Activated CD4-positive, alpha-beta memory T cell treated with anti-CD3 and anti-CD28 coated beads for 36 hours (primary cell): ENCODE results near the gene EHD1. TPM values are rescaled to one million over a fixed set of nuclear protein-coding genes. Genes with fewer than 3 reads are reported as not detected.

ENCODE experiments used
- CTCF ChIA-PET: fragments of 350-600 bp; sonication (Branson Sonifier 250); formaldehyde crosslinking; loops from one replicate; lab custom pipeline; 2021; ENCODE audit warnings: antibody characterized with exemption, inconsistent platforms; lab: Charles Lee
- POLR2A ChIA-PET: fragments of 350-600 bp; sonication (Branson Sonifier 250); formaldehyde crosslinking; loops from one replicate; lab custom pipeline; 2021; ENCODE audit warnings: antibody characterized with exemption; lab: Charles Lee
- DNase-seq: peaks from one replicate; pipeline ENCODE4 v3.0.0-alpha.2; 2020
- H3K27ac Mint-ChIP-seq: one replicate; pipeline ENCODE4 v1.8.0; 2021; ENCODE audit warnings: mixed read lengths
- H3K27me3 Mint-ChIP-seq: one replicate; pipeline ENCODE4 v1.8.0; 2021; ENCODE audit warnings: mixed read lengths
- H3K36me3 Mint-ChIP-seq: one replicate; pipeline ENCODE4 v1.8.0; 2021; ENCODE audit warnings: mixed read lengths
- H3K4me1 Mint-ChIP-seq: one replicate; pipeline ENCODE4 v1.8.0; 2021; ENCODE audit warnings: low read depth, mixed read lengths
- H3K4me3 Mint-ChIP-seq: one replicate; pipeline ENCODE4 v1.8.0; 2021; ENCODE audit warnings: mild to moderate bottlenecking, mixed read lengths
- H3K9me3 Mint-ChIP-seq: one replicate; pipeline ENCODE4 v1.8.0; 2021; ENCODE audit warnings: mixed read lengths
- intact Hi-C: fragments of 100-400 bp; cut with micrococcal nuclease; formaldehyde crosslinking; loops from one replicate; pipeline ENCODE4 v1.15.1; 2023
- total RNA-seq, 2 experiments: library from RNA; stranded (reverse); gene quantifications; one replicate each; pipeline ENCODE4 v1.2.3, GENCODE V29; 2021

EHD1 gene
- total RNA-seq, 2 experiments from 2014 or later = 103 to 113 TPM

- Mint-ChIP-seq H3K27me3 (no peaks in the 10 kb centered on the region), H3K36me3 (peaks cover 15% of the 10 kb centered on the region), H3K4me1 (no peaks in the 10 kb centered on the region), H3K9me3 (no peaks in the 10 kb centered on the region), H3K4me3 (no peak overlapping the region), H3K27ac (no peak overlapping the region)
- CTCF ChIA-PET = no interaction called here
- intact Hi-C loops = no loop called here
- POLR2A ChIA-PET = no interaction called here
- DNase-seq = no peak
These were observed 30.3 kb upstream of the EHD1 start for GRCh38 chr11:64908766-64909165.

GRCh38 chr11:64906314-64906635 is 27.9 kb upstream of the EHD1 start:
- intact Hi-C loops = no loop called here
- no peaks in the 10 kb centered on the region for H3K9me3 Mint-ChIP-seq
- no peak for DNase-seq
- H3K4me3 Mint-ChIP-seq = no peak overlapping the region
- H3K27me3 Mint-ChIP-seq = no peaks in the 10 kb centered on the region
- POLR2A ChIA-PET = no interaction called here
- CTCF ChIA-PET = interaction anchor here (1.0 kb wide), 1 partner anchor 13 kb away, joined by 3 read pairs; no protein-coding TSS in a partner anchor
- no peak overlapping the region for H3K27ac Mint-ChIP-seq
- H3K4me1 Mint-ChIP-seq = peaks cover 6% of the 10 kb centered on the region
- H3K36me3 Mint-ChIP-seq = peaks cover 20% of the 10 kb centered on the region

- peaks cover 12% of the 10 kb centered on the region for H3K4me1 Mint-ChIP-seq
- peaks cover 17% of the 10 kb centered on the region for H3K36me3 Mint-ChIP-seq
- ChIA-PET POLR2A (no interaction called here), CTCF (no interaction called here)
- no peaks in the 10 kb centered on the region for H3K9me3 Mint-ChIP-seq
- no peaks in the 10 kb centered on the region for H3K27me3 Mint-ChIP-seq
- no peak for DNase-seq
- intact Hi-C loops = no loop called here
- H3K27ac Mint-ChIP-seq = no peak overlapping the region
- no peak overlapping the region for H3K4me3 Mint-ChIP-seq
These were observed 27.3 kb upstream of the EHD1 start for GRCh38 chr11:64905516-64906313.

- DNase-seq = no peak
- ChIA-PET POLR2A (no interaction called here), CTCF (no interaction called here)
- peaks cover 20% of the 10 kb centered on the region for H3K36me3 Mint-ChIP-seq
- no peaks in the 10 kb centered on the region for H3K9me3 Mint-ChIP-seq
- H3K27ac Mint-ChIP-seq = no peak overlapping the region
- H3K27me3 Mint-ChIP-seq = no peaks in the 10 kb centered on the region
- peaks cover 23% of the 10 kb centered on the region for H3K4me1 Mint-ChIP-seq
- intact Hi-C loops = no loop called here
- H3K4me3 Mint-ChIP-seq = no peak overlapping the region
These were observed 24.9 kb upstream of the EHD1 start for GRCh38 chr11:64903291-64903833.

- intact Hi-C loops = no loop called here
- ChIA-PET POLR2A (no interaction called here), CTCF (no interaction called here)
- no peak overlapping the region for H3K4me3 Mint-ChIP-seq
- H3K27ac Mint-ChIP-seq = no peak overlapping the region
- H3K4me1 Mint-ChIP-seq = peaks cover 23% of the 10 kb centered on the region
- no peaks in the 10 kb centered on the region for H3K9me3 Mint-ChIP-seq
- no peak for DNase-seq
- H3K36me3 Mint-ChIP-seq = peaks cover 18% of the 10 kb centered on the region
- H3K27me3 Mint-ChIP-seq = no peaks in the 10 kb centered on the region
These were observed 23.9 kb upstream of the EHD1 start for GRCh38 chr11:64902102-64902900.

GRCh38 chr11:64900774-64901173 is 22.4 kb upstream of the EHD1 start:
- Mint-ChIP-seq H3K27ac (no peak overlapping the region), H3K27me3 (no peaks in the 10 kb centered on the region), H3K4me1 (peaks cover 23% of the 10 kb centered on the region), H3K4me3 (no peak overlapping the region), H3K36me3 (peaks cover 16% of the 10 kb centered on the region), H3K9me3 (no peaks in the 10 kb centered on the region)
- ChIA-PET POLR2A (no interaction called here), CTCF (interaction anchor here (1.2 to 29.7 kb wide), 3 partner anchors 12 to 113 kb away, joined by 3 to 1198 read pairs (median 4); partner anchors contain the start of genes ARL2 and CDC42BPG)
- DNase-seq = no peak
- intact Hi-C loops = loop anchor here (2.0 kb wide), 1 partner anchor 16 kb away; the partner anchor contains the start of gene ATG2A

GRCh38 chr11:64900263-64900678 is 21.9 kb upstream of the EHD1 start:
- Mint-ChIP-seq H3K27me3 (no peaks in the 10 kb centered on the region), H3K4me3 (no peak overlapping the region), H3K36me3 (peaks cover 16% of the 10 kb centered on the region), H3K27ac (peak overlapping the region; percentile 82), H3K9me3 (no peaks in the 10 kb centered on the region), H3K4me1 (peaks cover 23% of the 10 kb centered on the region)
- peak; percentile 85 for DNase-seq
- intact Hi-C loops = loop anchor here (2.0 kb wide), 1 partner anchor 17 kb away; the partner anchor contains the start of gene ATG2A
- ChIA-PET POLR2A (no interaction called here), CTCF (interaction anchor here (0.9 to 29.7 kb wide), 4 partner anchors 13 to 182 kb away, joined by 3 to 1198 read pairs (median 4); partner anchors contain the start of genes ARL2 and CDC42BPG)

- H3K27me3 Mint-ChIP-seq = no peaks in the 10 kb centered on the region
- H3K9me3 Mint-ChIP-seq = no peaks in the 10 kb centered on the region
- DNase-seq = no peak
- H3K4me3 Mint-ChIP-seq = no peak overlapping the region
- intact Hi-C loops = no loop called here
- peaks cover 17% of the 10 kb centered on the region for H3K36me3 Mint-ChIP-seq
- POLR2A ChIA-PET = interaction anchor here (0.6 to 0.8 kb wide), 2 partner anchors 46 to 921 kb away, joined by 3 to 4 read pairs; no protein-coding TSS in a partner anchor
- peaks cover 25% of the 10 kb centered on the region for H3K4me1 Mint-ChIP-seq
- CTCF ChIA-PET = interaction anchor here (1.3 to 29.7 kb wide), 3 partner anchors 10 to 42 kb away, joined by 3 to 1198 read pairs (median 4); partner anchors contain the start of gene CDC42BPG
- no peak overlapping the region for H3K27ac Mint-ChIP-seq
These were observed 20.1 kb upstream of the EHD1 start for GRCh38 chr11:64898541-64898940.

GRCh38 chr11:64898076-64898445 is 19.6 kb upstream of the EHD1 start:
- intact Hi-C loops = no loop called here
- peaks cover 25% of the 10 kb centered on the region for H3K4me1 Mint-ChIP-seq
- H3K36me3 Mint-ChIP-seq = peaks cover 17% of the 10 kb centered on the region
- ChIA-PET CTCF (interaction anchor here (1.3 to 29.7 kb wide), 4 partner anchors 10 to 116 kb away, joined by 3 to 1198 read pairs (median 4); partner anchors contain the start of genes ARL2 and CDC42BPG), POLR2A (no interaction called here)
- H3K9me3 Mint-ChIP-seq = no peaks in the 10 kb centered on the region
- H3K4me3 Mint-ChIP-seq = no peak overlapping the region
- H3K27me3 Mint-ChIP-seq = no peaks in the 10 kb centered on the region
- DNase-seq = no peak
- H3K27ac Mint-ChIP-seq = no peak overlapping the region

- intact Hi-C loops = no loop called here
- peaks cover 17% of the 10 kb centered on the region for H3K36me3 Mint-ChIP-seq
- POLR2A ChIA-PET = no interaction called here
- H3K9me3 Mint-ChIP-seq = no peaks in the 10 kb centered on the region
- DNase-seq = no peak
- H3K4me1 Mint-ChIP-seq = peaks cover 25% of the 10 kb centered on the region
- no peak overlapping the region for H3K4me3 Mint-ChIP-seq
- CTCF ChIA-PET = interaction anchor here (1.3 to 29.7 kb wide), 4 partner anchors 9 to 117 kb away, joined by 3 to 1198 read pairs (median 4); partner anchors contain the start of genes ARL2 and CDC42BPG
- H3K27me3 Mint-ChIP-seq = no peaks in the 10 kb centered on the region
- H3K27ac Mint-ChIP-seq = no peak overlapping the region
These were observed 19.1 kb upstream of the EHD1 start for GRCh38 chr11:64897381-64898075.

GRCh38 chr11:64896448-64897022 is 18.1 kb upstream of the EHD1 start:
- H3K27ac Mint-ChIP-seq = no peak overlapping the region
- CTCF ChIA-PET = interaction anchor here (1.1 to 29.7 kb wide), 3 partner anchors 8 to 118 kb away, joined by 4 to 1198 read pairs (median 4); partner anchors contain the start of genes ARL2 and CDC42BPG
- POLR2A ChIA-PET = no interaction called here
- H3K4me3 Mint-ChIP-seq = no peak overlapping the region
- peaks cover 13% of the 10 kb centered on the region for H3K36me3 Mint-ChIP-seq
- H3K27me3 Mint-ChIP-seq = no peaks in the 10 kb centered on the region
- H3K4me1 Mint-ChIP-seq = peaks cover 22% of the 10 kb centered on the region
- DNase-seq = no peak
- no peaks in the 10 kb centered on the region for H3K9me3 Mint-ChIP-seq
- intact Hi-C loops = no loop called here
